NCI-H1105 treated with DMSO at 0.1 percent for 48 hours (cell line): ENCODE measurements around the gene NUTM2D.
"Not testable (repeated sequence)": the region's sequence is repeated elsewhere in the genome, so short reads cannot be mapped to it uniquely, and the experiment has no call there.

Source experiments
- DNase-seq: peaks from one replicate; lab custom pipeline; 2025; lab: John Stamatoyannopoulos, UW

The NUTM2D gene

DNA sequence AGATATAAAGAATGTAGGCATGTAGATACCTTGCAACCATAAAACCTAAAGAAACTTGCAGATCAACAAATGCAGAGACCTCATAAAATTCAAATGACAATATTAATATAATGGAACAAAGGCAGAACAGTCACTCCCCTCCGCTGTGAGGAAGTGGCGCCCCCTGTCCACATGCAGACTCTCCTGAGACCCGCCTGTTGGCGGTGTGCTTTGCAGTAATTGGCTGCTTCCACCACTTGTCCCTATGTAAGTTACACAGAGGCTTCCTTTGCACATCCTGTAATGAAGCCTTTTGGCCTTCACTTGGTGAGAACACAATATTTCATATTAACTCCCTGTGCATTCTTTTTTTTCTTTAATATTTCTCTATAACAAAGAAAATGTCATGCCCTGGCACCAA is 21.6 kb downstream of the NUTM2D start:
- DNase-seq, result not testable (repeated sequence)

DNA sequence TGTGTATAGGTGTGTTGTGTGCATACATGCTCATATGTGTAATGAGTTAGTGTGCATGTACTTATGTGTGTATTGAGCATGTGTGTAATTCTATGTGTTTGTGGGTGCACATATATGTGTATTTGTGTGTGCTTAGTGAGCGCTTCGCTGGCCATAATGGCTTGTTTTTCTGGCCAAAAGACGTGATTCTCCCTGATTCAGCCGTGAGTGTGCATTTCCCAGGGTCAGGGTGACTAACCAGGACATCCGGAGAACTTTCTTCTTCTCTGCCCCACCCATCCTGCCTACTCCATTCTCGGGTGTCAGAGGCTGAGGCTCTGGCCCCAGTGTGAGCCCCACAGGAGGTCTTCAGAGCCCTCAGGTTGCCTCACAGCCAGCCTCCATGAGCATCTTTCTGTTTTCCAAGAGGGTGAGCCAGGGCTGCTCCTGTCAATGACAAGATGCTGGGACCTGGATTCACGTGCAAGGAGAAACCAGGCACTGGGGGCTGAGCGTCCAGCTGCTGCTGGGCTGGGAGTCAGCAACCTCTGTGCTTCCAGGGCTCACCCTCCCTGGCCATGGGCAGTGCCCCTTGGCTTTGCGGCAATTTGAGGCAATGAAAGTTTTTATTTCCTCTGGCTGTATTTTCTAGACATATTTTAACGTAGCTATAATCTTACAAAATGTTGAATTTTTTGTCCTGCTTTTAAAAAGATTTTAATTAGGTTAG is 25.8 kb downstream of the NUTM2D start:
- DNase-seq, result not testable (repeated sequence)

DNA sequence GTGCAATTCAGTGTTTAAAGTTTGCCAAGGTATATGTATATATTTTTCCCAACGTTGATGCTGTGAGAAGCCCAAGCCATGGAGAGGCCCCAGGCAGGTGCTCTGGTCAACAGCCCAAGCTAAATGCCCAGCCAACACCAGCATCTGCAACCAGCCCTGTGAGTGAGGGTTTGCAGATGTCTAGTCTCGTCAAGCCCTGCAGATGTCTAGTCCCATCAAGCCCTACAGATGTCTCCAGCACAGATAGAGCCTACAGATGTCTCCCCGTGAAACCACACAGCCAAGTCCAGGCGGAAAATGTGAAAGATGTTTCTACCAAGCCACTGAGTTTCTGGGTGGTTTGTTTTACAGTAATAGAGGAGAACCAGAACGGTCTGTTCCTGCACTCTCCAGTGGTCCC is 26.7 kb downstream of the NUTM2D start:
- DNase-seq, result not testable (repeated sequence)

DNA sequence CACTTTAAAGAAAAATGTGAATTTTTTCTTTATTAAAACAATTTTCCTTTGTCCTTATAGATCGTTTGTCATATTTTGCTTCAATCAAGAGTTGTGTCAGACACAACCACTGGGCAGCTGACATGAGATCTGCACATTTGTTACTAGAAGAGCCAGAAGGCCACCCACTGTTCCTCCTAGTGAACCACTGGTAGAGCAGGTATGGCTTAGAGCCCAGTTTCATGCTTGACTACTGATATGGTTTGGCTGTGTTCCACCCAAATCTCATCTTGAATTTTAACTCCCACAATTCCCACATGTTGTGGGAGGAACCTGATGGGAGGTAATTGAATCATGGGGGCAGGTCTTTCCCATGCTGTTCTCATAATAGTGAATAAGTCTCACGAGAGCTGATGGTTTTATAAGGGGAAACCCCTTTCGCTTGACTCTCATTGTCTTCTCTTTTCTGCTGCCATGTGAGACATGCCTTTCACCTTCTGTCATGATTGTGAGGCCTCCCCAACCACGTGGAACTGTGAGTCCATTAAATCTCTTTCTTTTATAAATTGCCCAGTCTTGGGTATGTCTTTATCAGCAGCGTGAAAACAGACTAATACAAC is 28.3 kb downstream of the NUTM2D start:
- not testable (repeated sequence) for DNase-seq

DNA sequence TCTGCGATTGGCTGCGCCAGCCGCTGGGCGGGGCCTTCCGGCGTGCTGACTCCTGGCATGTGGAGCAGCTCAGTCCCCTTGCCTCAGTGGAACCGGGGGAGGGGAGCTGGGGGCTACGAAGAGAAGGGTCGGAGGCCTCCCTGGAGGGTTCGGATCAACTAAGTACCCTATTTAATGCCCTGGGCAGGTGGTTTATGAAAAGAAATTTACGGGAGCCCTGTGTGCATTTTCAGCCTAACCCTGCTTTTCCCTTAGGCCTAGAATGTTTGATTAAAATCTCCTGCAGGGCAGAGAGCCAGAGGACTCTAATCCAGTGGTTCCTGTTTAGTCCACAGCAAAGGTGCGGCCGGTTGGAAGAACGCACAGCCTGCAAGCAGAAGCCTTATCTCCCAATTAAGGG is 33.8 kb downstream of the NUTM2D start:
- DNase-seq, result not testable (repeated sequence)

DNA sequence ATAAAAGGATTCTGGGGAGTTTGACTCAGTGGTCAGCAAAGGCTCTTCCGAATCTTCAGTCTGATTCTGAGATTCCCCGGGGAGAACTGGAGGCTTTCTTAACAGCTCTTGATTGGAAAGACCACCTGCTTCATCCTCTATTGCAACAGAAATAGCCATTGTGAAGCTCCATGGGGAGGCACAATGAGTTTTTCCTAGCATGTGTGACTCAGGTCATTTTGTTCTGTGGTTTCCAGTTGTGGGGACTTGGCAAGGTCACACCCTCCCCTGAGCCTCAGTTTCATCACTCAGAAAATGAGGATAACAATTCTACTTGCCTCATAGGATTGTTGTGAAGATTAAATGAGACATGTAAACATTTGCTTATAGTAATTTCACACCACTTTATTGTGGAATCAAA is 38.7 kb downstream of the NUTM2D start:
- not testable (repeated sequence) for DNase-seq

DNA sequence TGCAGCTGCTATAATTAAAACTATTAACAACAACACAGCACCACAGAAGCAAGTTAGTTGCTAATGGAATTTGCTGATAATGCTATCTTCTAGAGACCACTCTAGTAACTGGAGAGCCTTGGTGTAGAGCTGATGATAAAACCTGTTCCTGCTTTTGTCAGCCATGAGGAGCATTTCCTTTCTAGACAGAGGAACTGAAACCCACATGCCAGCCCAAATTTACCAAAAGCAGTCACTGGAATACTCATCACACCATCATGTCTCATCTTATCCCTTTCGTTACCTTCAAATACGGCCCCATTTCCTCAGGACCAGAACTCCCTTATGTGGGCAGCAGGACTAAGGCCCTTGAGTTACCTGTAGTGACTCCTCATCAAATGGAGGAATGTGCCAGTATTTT is 40.9 kb downstream of the NUTM2D start:
- DNase-seq, result not testable (repeated sequence)

DNA sequence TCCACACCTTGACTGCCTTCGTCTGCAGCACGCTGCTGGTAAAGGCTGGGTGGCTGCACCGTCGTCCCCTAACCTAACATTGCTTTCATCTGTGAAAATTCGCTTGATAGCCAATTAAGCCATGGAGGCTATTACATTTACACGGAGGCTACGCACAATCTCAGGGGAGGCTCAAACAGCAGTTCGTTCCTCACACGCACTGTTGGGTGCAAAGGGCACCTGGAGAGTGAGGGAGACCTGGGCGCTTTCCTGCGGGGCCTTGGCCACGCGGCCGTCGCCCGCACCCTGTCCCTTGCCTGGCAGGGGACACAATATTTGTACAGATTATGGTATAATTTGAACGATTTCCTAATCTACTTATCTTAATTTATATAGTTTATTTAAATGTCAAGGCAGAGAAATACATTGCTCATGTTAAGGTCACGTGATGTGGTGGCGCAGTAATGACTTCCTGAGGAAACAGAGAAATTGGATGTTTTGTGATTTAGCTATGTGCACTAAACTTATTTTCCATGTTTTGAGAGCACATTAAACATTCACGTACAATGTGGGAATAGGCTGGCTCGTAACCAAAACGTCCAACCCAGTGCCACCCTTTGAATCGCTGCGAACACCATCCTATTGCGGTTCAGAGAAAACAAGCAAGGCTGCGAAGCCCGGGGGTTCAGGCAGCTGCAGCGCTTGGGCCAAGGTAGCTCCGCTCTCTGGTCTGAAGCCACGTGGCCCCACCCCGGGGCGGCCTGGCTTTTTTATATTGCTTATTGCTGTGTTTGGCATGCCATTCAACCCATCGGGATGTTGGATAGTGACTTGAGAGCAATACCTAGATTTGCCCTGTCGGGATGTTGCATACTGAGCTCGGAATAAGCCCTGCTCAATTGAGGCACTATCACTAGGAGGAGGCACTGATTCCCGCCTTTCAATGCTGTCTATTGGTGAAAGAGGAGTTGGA is 50.2 kb downstream of the NUTM2D start:
- DNase-seq, result not testable (repeated sequence)

DNA sequence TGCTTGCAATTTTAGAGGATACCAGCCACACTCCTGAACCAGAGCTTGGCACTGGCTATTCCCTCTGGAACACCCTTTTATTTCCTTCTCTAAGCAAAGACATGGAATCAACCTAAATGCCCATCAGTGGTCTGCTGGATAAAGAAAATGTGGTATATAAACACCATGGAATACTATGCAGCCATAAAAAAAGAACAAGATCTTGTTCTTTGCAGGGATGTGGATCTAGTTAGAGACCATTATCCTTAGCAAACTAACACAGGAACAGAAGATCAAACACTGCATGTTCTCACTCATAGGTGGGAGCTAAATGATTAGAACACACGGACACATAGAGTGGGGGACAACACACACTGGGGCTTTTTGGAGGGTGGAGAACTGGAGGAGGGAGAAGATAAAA is 56.4 kb downstream of the NUTM2D start:
- not testable (repeated sequence) for DNase-seq
